H9 (cell line): Measurements from ENCODE around the gene PSPC1. TPM values are rescaled to one million over a fixed set of nuclear protein-coding genes. Genes with fewer than 3 reads are reported as not detected.
"Not testable (repeated sequence)": the region's sequence is repeated elsewhere in the genome, so short reads cannot be mapped to it uniquely, and the experiment has no call there.

Experiments
- DNase-seq: peaks from one replicate; pipeline ENCODE4 v3.0.0-alpha.2; 2017
- H2AFZ ChIP-seq: one replicate; pipeline ENCODE4 v1.6.1; 2013; ENCODE audit warnings: mild to moderate bottlenecking, low read length, control low read depth, moderate library complexity
- H2AK5ac ChIP-seq: 2 replicates; pipeline ENCODE4 v1.6.1; 2013; ENCODE audit warnings: low read length, control low read depth, mixed read lengths; ENCODE audit not compliant: insufficient read length
- H2BK120ac ChIP-seq: one replicate; pipeline ENCODE4 v1.6.1; 2013; ENCODE audit warnings: low read depth, mild to moderate bottlenecking, low read length, control low read depth, inconsistent platforms; ENCODE audit not compliant: poor library complexity, severe bottlenecking
- H2BK12ac ChIP-seq: 2 replicates; pipeline ENCODE4 v1.6.1; 2013; ENCODE audit warnings: low read length, control low read depth, mixed read lengths, low read depth; ENCODE audit not compliant: insufficient read length
- H2BK15ac ChIP-seq: 2 replicates; pipeline ENCODE4 v1.6.1; 2013; ENCODE audit warnings: low read depth, low read length, control low read depth
- H2BK20ac ChIP-seq: one replicate; pipeline ENCODE4 v1.6.1; 2013; ENCODE audit warnings: low read depth, mild to moderate bottlenecking, low read length, control low read depth, inconsistent platforms; ENCODE audit not compliant: poor library complexity, severe bottlenecking
- H2BK5ac ChIP-seq: 2 replicates; pipeline ENCODE4 v1.6.1; 2013; ENCODE audit warnings: low read length, control low read depth, mixed read lengths; ENCODE audit not compliant: insufficient read length
- H3K14ac ChIP-seq: 2 replicates; pipeline ENCODE4 v1.6.1; 2013; ENCODE audit warnings: low read length, control low read depth; ENCODE audit not compliant: insufficient read depth
- H3K18ac ChIP-seq: 2 replicates; pipeline ENCODE4 v1.6.1; 2013; ENCODE audit warnings: low read depth, mild to moderate bottlenecking, mixed read lengths, low read length, control low read depth; ENCODE audit not compliant: insufficient read length
- H3K23ac ChIP-seq: 2 replicates; pipeline ENCODE4 v1.6.1; 2013; ENCODE audit warnings: low read length, control low read depth, mixed read lengths, low read depth; ENCODE audit not compliant: insufficient read length
- H3K23me2 ChIP-seq: 2 replicates; pipeline ENCODE4 v1.6.1; 2013; ENCODE audit warnings: low read depth, mild to moderate bottlenecking, mixed read lengths, low read length, control low read depth; ENCODE audit not compliant: insufficient read length, poor library complexity, severe bottlenecking
- H3K27ac ChIP-seq: 2 replicates; pipeline ENCODE4 v1.5.1; 2013; ENCODE audit warnings: low read length, control low read depth, mixed read lengths, low read depth; ENCODE audit not compliant: insufficient read length
- H3K27me3 ChIP-seq: 2 replicates; pipeline ENCODE4 v1.6.1; 2013; ENCODE audit warnings: low read length, control low read depth, inconsistent platforms; ENCODE audit not compliant: insufficient read depth
- H3K4ac ChIP-seq: 2 replicates; pipeline ENCODE4 v1.6.1; 2013; ENCODE audit warnings: low read depth, mild to moderate bottlenecking, control low read depth, inconsistent platforms, low read length, moderate library complexity
- H3K4me1 ChIP-seq: 2 replicates; pipeline ENCODE4 v1.6.1; 2013; ENCODE audit warnings: low read length, control low read depth, inconsistent platforms; ENCODE audit not compliant: insufficient read depth
- H3K4me2 ChIP-seq: 2 replicates; pipeline ENCODE4 v1.6.1; 2013; ENCODE audit warnings: low read length, control low read depth, mixed read lengths; ENCODE audit not compliant: insufficient read length, insufficient read depth
- H3K56ac ChIP-seq: 2 replicates; pipeline ENCODE4 v1.6.1; 2013; ENCODE audit warnings: low read depth, mild to moderate bottlenecking, mixed read lengths, low read length, control low read depth; ENCODE audit not compliant: insufficient read length
- H3K79me1 ChIP-seq: 2 replicates; pipeline ENCODE4 v1.6.1; 2013; ENCODE audit warnings: low read depth, mild to moderate bottlenecking, moderate library complexity, low read length, control low read depth, inconsistent platforms; ENCODE audit not compliant: insufficient read depth, poor library complexity, severe bottlenecking
- H3K79me2 ChIP-seq: 2 replicates; pipeline ENCODE4 v1.6.1; 2013; ENCODE audit warnings: low read length, control low read depth, inconsistent platforms; ENCODE audit not compliant: insufficient read depth
- H3K9ac ChIP-seq: 2 replicates; pipeline ENCODE4 v1.6.1; 2013; ENCODE audit warnings: low read length, control low read depth, mixed read lengths; ENCODE audit not compliant: insufficient read length; ENCODE audit errors: extremely low read depth
- H3K9me3 ChIP-seq: one replicate; pipeline ENCODE4 v1.6.1; 2013; ENCODE audit warnings: low read depth, low read length, inconsistent platforms; ENCODE audit not compliant: control insufficient read depth
- H3T11ph ChIP-seq: one replicate; pipeline ENCODE4 v1.6.1; 2013; ENCODE audit warnings: mild to moderate bottlenecking, low read length, control low read depth, inconsistent platforms
- H4K20me1 ChIP-seq: one replicate; pipeline ENCODE4 v1.6.1; 2013; ENCODE audit not compliant: control insufficient read depth, insufficient read length, insufficient read depth
- H4K5ac ChIP-seq: 2 replicates; pipeline ENCODE4 v1.6.1; 2013; ENCODE audit warnings: low read depth, mild to moderate bottlenecking, mixed read lengths, low read length, control low read depth; ENCODE audit not compliant: insufficient read length
- H4K8ac ChIP-seq: replicated peaks from 2 replicates; pipeline ENCODE4 v1.6.1; 2013; ENCODE audit warnings: low read length, control low read depth, mixed read lengths, low read depth; ENCODE audit not compliant: insufficient read length
- H4K91ac ChIP-seq: 2 replicates; pipeline ENCODE4 v1.6.1; 2013; ENCODE audit warnings: low read depth, mild to moderate bottlenecking, moderate library complexity, mixed read lengths, low read length, control low read depth; ENCODE audit not compliant: insufficient read length
- H3K27ac Mint-ChIP-seq, 3 experiments: 2 replicates in 2 of 3; 3 replicates in 1 of 3; pipeline ENCODE4 v1.8.0; 2020 to 2021; ENCODE audit warnings: mixed read lengths in 3 of 3, mild to moderate bottlenecking in 1 of 3, moderate library complexity in 1 of 3
- H3K27me3 Mint-ChIP-seq: 2 replicates; pipeline ENCODE4 v1.8.0; 2021; ENCODE audit warnings: low read depth, mild to moderate bottlenecking, moderate library complexity, mixed read lengths
- H3K36me3 Mint-ChIP-seq, 3 experiments: 2 replicates in 2 of 3; 3 replicates in 1 of 3; pipeline ENCODE4 v1.8.0; 2020 to 2021; ENCODE audit warnings: low read depth in 3 of 3, mixed read lengths in 3 of 3; ENCODE audit not compliant: insufficient read depth in 1 of 3
- H3K4me1 Mint-ChIP-seq, 2 experiments: 2 replicates each; pipeline ENCODE4 v1.8.0; 2020; ENCODE audit warnings: mixed read lengths in 2 of 2
- H3K4me3 Mint-ChIP-seq, 2 experiments: 2 replicates in 1 of 2; 3 replicates in 1 of 2; pipeline ENCODE4 v1.8.0; 2020 to 2021; ENCODE audit warnings: mild to moderate bottlenecking in 2 of 2, mixed read lengths in 2 of 2, moderate library complexity in 1 of 2
- H3K9me3 Mint-ChIP-seq, 2 experiments: 2 replicates in 1 of 2; 3 replicates in 1 of 2; pipeline ENCODE4 v1.8.0; 2020; ENCODE audit warnings: mild to moderate bottlenecking in 2 of 2, mixed read lengths in 2 of 2, moderate library complexity in 1 of 2
- WGBS: extraction: QIAGEN DNeasy Blood & Tissue Kit; methylation state at CpG from one replicate; pipeline ENCODE4 v1.1.7; 2013; ENCODE audit warnings: missing lambda C conversion rate, low lambda C conversion rate, mixed read lengths; ENCODE audit not compliant: insufficient read length; ENCODE audit errors: extremely low coverage; 5-methylcytosine and 5-hydroxymethylcytosine counted together
- total RNA-seq: library from RNA; stranded (reverse); gene quantifications from 2 replicates; pipeline ENCODE4 v1.2.1, GENCODE V29; 2021

The PSPC1 gene
- total RNA-seq, 1 experiment from 2014 or later = 134 TPM

- not testable (repeated sequence) for H2AK5ac ChIP-seq, H2BK15ac ChIP-seq, H3K36me3 Mint-ChIP-seq, H3T11ph ChIP-seq, H3K79me1 ChIP-seq, H3K27ac ChIP-seq, H3K4me1 ChIP-seq, H3K27me3 ChIP-seq, H4K91ac ChIP-seq, DNase-seq, H3K9ac ChIP-seq, H3K23ac ChIP-seq, H2BK12ac ChIP-seq, H3K4me3 Mint-ChIP-seq, H3K27ac Mint-ChIP-seq, H4K5ac ChIP-seq, H2BK120ac ChIP-seq, H3K4ac ChIP-seq, H2BK5ac ChIP-seq, H3K79me2 ChIP-seq, H2AFZ ChIP-seq, H3K9me3 ChIP-seq, H3K18ac ChIP-seq, H2BK20ac ChIP-seq, H3K4me2 ChIP-seq, H3K23me2 ChIP-seq, H4K20me1 ChIP-seq, H3K27me3 Mint-ChIP-seq, H4K8ac ChIP-seq, H3K56ac ChIP-seq, H3K14ac ChIP-seq, H3K9me3 Mint-ChIP-seq
- H3K4me1 Mint-ChIP-seq = peaks cover 13 to 16% of the 10 kb centered on the region in 2 experiments
Measured at GRCh38 chr13:19701619-19702018, 81.1 kb downstream of the PSPC1 start.

GRCh38 chr13:19700963-19701362 lies 81.8 kb downstream of the PSPC1 start:
- not testable (repeated sequence) for H4K5ac ChIP-seq, H2BK20ac ChIP-seq, H3K4me2 ChIP-seq, H3K27ac Mint-ChIP-seq, H3K56ac ChIP-seq, H4K20me1 ChIP-seq, H4K8ac ChIP-seq, H4K91ac ChIP-seq, H3T11ph ChIP-seq, DNase-seq, H3K23ac ChIP-seq, H3K9me3 ChIP-seq, H2BK15ac ChIP-seq, H3K27ac ChIP-seq, H3K4me1 ChIP-seq, H2AFZ ChIP-seq, H3K18ac ChIP-seq, H3K4me3 Mint-ChIP-seq, H3K79me1 ChIP-seq, H2BK5ac ChIP-seq, H3K27me3 ChIP-seq, H3K36me3 Mint-ChIP-seq, H3K14ac ChIP-seq, H3K9me3 Mint-ChIP-seq, H3K79me2 ChIP-seq, H3K27me3 Mint-ChIP-seq, H2BK120ac ChIP-seq, H3K9ac ChIP-seq, H2AK5ac ChIP-seq, H3K4ac ChIP-seq, H3K23me2 ChIP-seq, H2BK12ac ChIP-seq
- no CpG with 5 or more reads among the region's 5 CpGs for WGBS
- H3K4me1 Mint-ChIP-seq = peaks cover 18 to 23% of the 10 kb centered on the region in 2 experiments
